HL-60 (cell line): ENCODE results near the gene NAGS.

Experiments
- CTCF ChIP-seq: IDR thresholded peaks from one replicate; pipeline ENCODE4 v1.5.1; 2011; ENCODE audit warnings: low read length, control low read depth, inconsistent platforms; ENCODE audit not compliant: insufficient read depth
- REST ChIP-seq: IDR thresholded peaks from 2 replicates; pipeline ENCODE4 v1.6.1; 2012; ENCODE audit warnings: low read depth; ENCODE audit not compliant: insufficient replicate concordance

GRCh38 chr17:43958748-43959352 is 45.6 kb upstream of the NAGS start:
- TF ChIP-seq REST (no peak), CTCF (no peak)
